H9 (cell line): Measurements from ENCODE around the gene VAV2. TPM values are rescaled to one million over a fixed set of nuclear protein-coding genes. Genes with fewer than 3 reads are reported as not detected.
"Not testable (repeated sequence)": the region's sequence is repeated elsewhere in the genome, so short reads cannot be mapped to it uniquely, and the experiment has no call there.

ENCODE experiments used
- DNase-seq: peaks from one replicate; pipeline ENCODE4 v3.0.0-alpha.2; 2017
- H2AFZ ChIP-seq: one replicate; pipeline ENCODE4 v1.6.1; 2013; ENCODE audit warnings: mild to moderate bottlenecking, low read length, control low read depth, moderate library complexity
- H2AK5ac ChIP-seq: 2 replicates; pipeline ENCODE4 v1.6.1; 2013; ENCODE audit warnings: low read length, control low read depth, mixed read lengths; ENCODE audit not compliant: insufficient read length
- H2BK120ac ChIP-seq: one replicate; pipeline ENCODE4 v1.6.1; 2013; ENCODE audit warnings: low read depth, mild to moderate bottlenecking, low read length, control low read depth, inconsistent platforms; ENCODE audit not compliant: poor library complexity, severe bottlenecking
- H2BK12ac ChIP-seq: 2 replicates; pipeline ENCODE4 v1.6.1; 2013; ENCODE audit warnings: low read length, control low read depth, mixed read lengths, low read depth; ENCODE audit not compliant: insufficient read length
- H2BK15ac ChIP-seq: 2 replicates; pipeline ENCODE4 v1.6.1; 2013; ENCODE audit warnings: low read depth, low read length, control low read depth
- H2BK20ac ChIP-seq: one replicate; pipeline ENCODE4 v1.6.1; 2013; ENCODE audit warnings: low read depth, mild to moderate bottlenecking, low read length, control low read depth, inconsistent platforms; ENCODE audit not compliant: poor library complexity, severe bottlenecking
- H2BK5ac ChIP-seq: 2 replicates; pipeline ENCODE4 v1.6.1; 2013; ENCODE audit warnings: low read length, control low read depth, mixed read lengths; ENCODE audit not compliant: insufficient read length
- H3K14ac ChIP-seq: 2 replicates; pipeline ENCODE4 v1.6.1; 2013; ENCODE audit warnings: low read length, control low read depth; ENCODE audit not compliant: insufficient read depth
- H3K18ac ChIP-seq: 2 replicates; pipeline ENCODE4 v1.6.1; 2013; ENCODE audit warnings: low read depth, mild to moderate bottlenecking, mixed read lengths, low read length, control low read depth; ENCODE audit not compliant: insufficient read length
- H3K23ac ChIP-seq: 2 replicates; pipeline ENCODE4 v1.6.1; 2013; ENCODE audit warnings: low read length, control low read depth, mixed read lengths, low read depth; ENCODE audit not compliant: insufficient read length
- H3K23me2 ChIP-seq: 2 replicates; pipeline ENCODE4 v1.6.1; 2013; ENCODE audit warnings: low read depth, mild to moderate bottlenecking, mixed read lengths, low read length, control low read depth; ENCODE audit not compliant: insufficient read length, poor library complexity, severe bottlenecking
- H3K27ac ChIP-seq: 2 replicates; pipeline ENCODE4 v1.5.1; 2013; ENCODE audit warnings: low read length, control low read depth, mixed read lengths, low read depth; ENCODE audit not compliant: insufficient read length
- H3K27me3 ChIP-seq: 2 replicates; pipeline ENCODE4 v1.6.1; 2013; ENCODE audit warnings: low read length, control low read depth, inconsistent platforms; ENCODE audit not compliant: insufficient read depth
- H3K4ac ChIP-seq: 2 replicates; pipeline ENCODE4 v1.6.1; 2013; ENCODE audit warnings: low read depth, mild to moderate bottlenecking, control low read depth, inconsistent platforms, low read length, moderate library complexity
- H3K4me1 ChIP-seq: 2 replicates; pipeline ENCODE4 v1.6.1; 2013; ENCODE audit warnings: low read length, control low read depth, inconsistent platforms; ENCODE audit not compliant: insufficient read depth
- H3K4me2 ChIP-seq: 2 replicates; pipeline ENCODE4 v1.6.1; 2013; ENCODE audit warnings: low read length, control low read depth, mixed read lengths; ENCODE audit not compliant: insufficient read length, insufficient read depth
- H3K56ac ChIP-seq: 2 replicates; pipeline ENCODE4 v1.6.1; 2013; ENCODE audit warnings: low read depth, mild to moderate bottlenecking, mixed read lengths, low read length, control low read depth; ENCODE audit not compliant: insufficient read length
- H3K79me1 ChIP-seq: 2 replicates; pipeline ENCODE4 v1.6.1; 2013; ENCODE audit warnings: low read depth, mild to moderate bottlenecking, moderate library complexity, low read length, control low read depth, inconsistent platforms; ENCODE audit not compliant: insufficient read depth, poor library complexity, severe bottlenecking
- H3K79me2 ChIP-seq: 2 replicates; pipeline ENCODE4 v1.6.1; 2013; ENCODE audit warnings: low read length, control low read depth, inconsistent platforms; ENCODE audit not compliant: insufficient read depth
- H3K9ac ChIP-seq: 2 replicates; pipeline ENCODE4 v1.6.1; 2013; ENCODE audit warnings: low read length, control low read depth, mixed read lengths; ENCODE audit not compliant: insufficient read length; ENCODE audit errors: extremely low read depth
- H3K9me3 ChIP-seq: one replicate; pipeline ENCODE4 v1.6.1; 2013; ENCODE audit warnings: low read depth, low read length, inconsistent platforms; ENCODE audit not compliant: control insufficient read depth
- H3T11ph ChIP-seq: one replicate; pipeline ENCODE4 v1.6.1; 2013; ENCODE audit warnings: mild to moderate bottlenecking, low read length, control low read depth, inconsistent platforms
- H4K20me1 ChIP-seq: one replicate; pipeline ENCODE4 v1.6.1; 2013; ENCODE audit not compliant: control insufficient read depth, insufficient read length, insufficient read depth
- H4K5ac ChIP-seq: 2 replicates; pipeline ENCODE4 v1.6.1; 2013; ENCODE audit warnings: low read depth, mild to moderate bottlenecking, mixed read lengths, low read length, control low read depth; ENCODE audit not compliant: insufficient read length
- H4K8ac ChIP-seq: replicated peaks from 2 replicates; pipeline ENCODE4 v1.6.1; 2013; ENCODE audit warnings: low read length, control low read depth, mixed read lengths, low read depth; ENCODE audit not compliant: insufficient read length
- H4K91ac ChIP-seq: 2 replicates; pipeline ENCODE4 v1.6.1; 2013; ENCODE audit warnings: low read depth, mild to moderate bottlenecking, moderate library complexity, mixed read lengths, low read length, control low read depth; ENCODE audit not compliant: insufficient read length
- H3K27ac Mint-ChIP-seq, 3 experiments: 2 replicates in 2 of 3; 3 replicates in 1 of 3; pipeline ENCODE4 v1.8.0; 2020 to 2021; ENCODE audit warnings: mixed read lengths in 3 of 3, mild to moderate bottlenecking in 1 of 3, moderate library complexity in 1 of 3
- H3K27me3 Mint-ChIP-seq: 2 replicates; pipeline ENCODE4 v1.8.0; 2021; ENCODE audit warnings: low read depth, mild to moderate bottlenecking, moderate library complexity, mixed read lengths
- H3K36me3 Mint-ChIP-seq, 3 experiments: 2 replicates in 2 of 3; 3 replicates in 1 of 3; pipeline ENCODE4 v1.8.0; 2020 to 2021; ENCODE audit warnings: low read depth in 3 of 3, mixed read lengths in 3 of 3; ENCODE audit not compliant: insufficient read depth in 1 of 3
- H3K4me1 Mint-ChIP-seq, 2 experiments: 2 replicates each; pipeline ENCODE4 v1.8.0; 2020; ENCODE audit warnings: mixed read lengths in 2 of 2
- H3K4me3 Mint-ChIP-seq, 2 experiments: 2 replicates in 1 of 2; 3 replicates in 1 of 2; pipeline ENCODE4 v1.8.0; 2020 to 2021; ENCODE audit warnings: mild to moderate bottlenecking in 2 of 2, mixed read lengths in 2 of 2, moderate library complexity in 1 of 2
- H3K9me3 Mint-ChIP-seq, 2 experiments: 2 replicates in 1 of 2; 3 replicates in 1 of 2; pipeline ENCODE4 v1.8.0; 2020; ENCODE audit warnings: mild to moderate bottlenecking in 2 of 2, mixed read lengths in 2 of 2, moderate library complexity in 1 of 2
- CTCF ChIP-seq: fragments of 200-600 bp; sonication (generic); conservative IDR thresholded peaks from 3 replicates; pipeline ENCODE4 v1.8.0; 2021; ENCODE audit warnings: antibody characterized with exemption, mild to moderate bottlenecking
- WGBS: extraction: QIAGEN DNeasy Blood & Tissue Kit; methylation state at CpG from one replicate; pipeline ENCODE4 v1.1.7; 2013; ENCODE audit warnings: missing lambda C conversion rate, low lambda C conversion rate, mixed read lengths; ENCODE audit not compliant: insufficient read length; ENCODE audit errors: extremely low coverage; 5-methylcytosine and 5-hydroxymethylcytosine counted together
- total RNA-seq: library from RNA; stranded (reverse); gene quantifications from 2 replicates; pipeline ENCODE4 v1.2.1, GENCODE V29; 2021

Gene VAV2
- total RNA-seq, 1 experiment from 2014 or later = 58.7 TPM

GRCh38 chr9:133897675-133898074 is 94.4 kb downstream of the VAV2 start:
- no peak overlapping the region for H2AK5ac ChIP-seq
- H2BK120ac ChIP-seq = no peak overlapping the region
- no peak overlapping the region for H2BK5ac ChIP-seq
- Mint-ChIP-seq H3K4me1 (peaks cover 9 to 18% of the 10 kb centered on the region in 2 experiments), H3K27me3 (peaks cover 1% of the 10 kb centered on the region), H3K27ac (peak overlapping the region in 1 of 3 experiments; percentile 63; a peak in 2 of 7 replicates), H3K36me3 (peaks cover 0 to 7% (median 0%) of the 10 kb centered on the region in 3 experiments; a peak in 4 of 7 replicates), H3K4me3 (no peak overlapping the region), H3K9me3 (no peaks in the 10 kb centered on the region; a peak in 2 of 5 replicates)
- H4K20me1 ChIP-seq = no peaks in the 10 kb centered on the region
- no CpG with 5 or more reads among the region's 7 CpGs for WGBS
- H2BK20ac ChIP-seq = no peak overlapping the region
- no peak overlapping the region for H4K8ac ChIP-seq
- H3K4ac ChIP-seq = no peak overlapping the region
- no peak overlapping the region for H2AFZ ChIP-seq
- no peak for TF ChIP-seq CTCF
- no peak overlapping the region for H3K23ac ChIP-seq
- H3K14ac ChIP-seq = no peak overlapping the region
- H3T11ph ChIP-seq = no peak overlapping the region
- H2BK15ac ChIP-seq = no peak overlapping the region
- no peaks in the 10 kb centered on the region for H3K9me3 ChIP-seq
- no peak for DNase-seq
- H4K91ac ChIP-seq = no peak overlapping the region
- no peaks in the 10 kb centered on the region for H3K4me1 ChIP-seq
- H3K56ac ChIP-seq = no peak overlapping the region
- H3K23me2 ChIP-seq = peaks cover 3% of the 10 kb centered on the region
- H3K4me2 ChIP-seq = no peak overlapping the region
- no peak overlapping the region for H3K9ac ChIP-seq
- H3K27ac ChIP-seq = no peak overlapping the region
- no peak overlapping the region for H4K5ac ChIP-seq
- no peaks in the 10 kb centered on the region for H3K79me1 ChIP-seq
- no peak overlapping the region for H2BK12ac ChIP-seq
- no peaks in the 10 kb centered on the region; the same call in 1 of the 2 replicates for H3K79me2 ChIP-seq
- H3K27me3 ChIP-seq = no peaks in the 10 kb centered on the region
- H3K18ac ChIP-seq = no peak overlapping the region

GRCh38 chr9:133896007-133896406 is 96.1 kb downstream of the VAV2 start:
- H3K18ac ChIP-seq, H4K20me1 ChIP-seq, H3K79me2 ChIP-seq, H4K5ac ChIP-seq, H3K23ac ChIP-seq, H3K9me3 ChIP-seq, H2BK20ac ChIP-seq, H3K4me2 ChIP-seq, H3K27me3 Mint-ChIP-seq, H3K9ac ChIP-seq, H3K27ac Mint-ChIP-seq, H2BK120ac ChIP-seq, H2BK5ac ChIP-seq, H4K91ac ChIP-seq, H2BK15ac ChIP-seq, H2BK12ac ChIP-seq, H3K4ac ChIP-seq, H2AK5ac ChIP-seq, H3K36me3 Mint-ChIP-seq, H2AFZ ChIP-seq, H3K4me3 Mint-ChIP-seq, H3K9me3 Mint-ChIP-seq, H3K23me2 ChIP-seq, H3K27ac ChIP-seq, H3K27me3 ChIP-seq, H3K14ac ChIP-seq, H3T11ph ChIP-seq, H4K8ac ChIP-seq, DNase-seq, H3K56ac ChIP-seq, H3K79me1 ChIP-seq, H3K4me1 ChIP-seq: not testable (repeated sequence)
- H3K4me1 Mint-ChIP-seq = peaks cover 15 to 24% of the 10 kb centered on the region in 2 experiments
- WGBS = no CpG with 5 or more reads among the region's 13 CpGs
